Osteoblast (primary cell): Measurements from ENCODE around the gene DNHD1. TPM values are rescaled to one million over a fixed set of nuclear protein-coding genes. Genes with fewer than 3 reads are reported as not detected.

Experiments
- DNase-seq: peaks from one replicate; pipeline ENCODE4 v3.0.0; 2011; ENCODE audit warnings: low spot score, mixed read lengths; ENCODE audit not compliant: insufficient read length; ENCODE audit errors: missing footprints
- H2AFZ ChIP-seq: 2 replicates; pipeline ENCODE4 v1.6.0; 2011; ENCODE audit warnings: mild to moderate bottlenecking, low read length
- H3K27ac ChIP-seq: 2 replicates; pipeline ENCODE4 v1.5.1; 2011; ENCODE audit warnings: mild to moderate bottlenecking, low read depth, low read length, moderate library complexity
- H3K27me3 ChIP-seq: 2 replicates; pipeline ENCODE4 v1.6.0; 2012; ENCODE audit warnings: mild to moderate bottlenecking, control low read depth, inconsistent platforms, low read length, moderate library complexity; ENCODE audit not compliant: insufficient read depth
- H3K36me3 ChIP-seq: 2 replicates; pipeline ENCODE4 v1.5.1; 2011; ENCODE audit warnings: mild to moderate bottlenecking, low read length, control low read depth, moderate library complexity; ENCODE audit not compliant: insufficient read depth
- H3K4me1 ChIP-seq: 2 replicates; pipeline ENCODE4 v1.5.1; 2011; ENCODE audit warnings: mild to moderate bottlenecking, low read length, control low read depth, moderate library complexity; ENCODE audit not compliant: insufficient read depth
- H3K4me2 ChIP-seq: 2 replicates; pipeline ENCODE4 v1.6.0; 2011; ENCODE audit warnings: mild to moderate bottlenecking, low read length; ENCODE audit not compliant: insufficient read depth
- H3K4me3 ChIP-seq: fragments of 200-600 bp; sonication (generic); 3 replicates; pipeline ENCODE4 v1.5.1; 2012; ENCODE audit warnings: mild to moderate bottlenecking, low read length, inconsistent platforms; ENCODE audit not compliant: insufficient read depth
- H3K79me2 ChIP-seq: 2 replicates; pipeline ENCODE4 v1.6.0; 2012; ENCODE audit warnings: mild to moderate bottlenecking, low read length, control low read depth, inconsistent platforms; ENCODE audit not compliant: insufficient read depth
- H3K9me3 ChIP-seq: 2 replicates; pipeline ENCODE4 v1.5.1; 2011; ENCODE audit warnings: low read depth, low read length, control low read depth
- H4K20me1 ChIP-seq: 2 replicates; pipeline ENCODE4 v1.6.0; 2012; ENCODE audit warnings: mild to moderate bottlenecking, low read length, control low read depth; ENCODE audit not compliant: insufficient read depth
- CTCF ChIP-seq: IDR thresholded peaks from 2 replicates; pipeline ENCODE4 v1.5.1; 2011; ENCODE audit warnings: mild to moderate bottlenecking, low read depth, low read length, moderate library complexity; ENCODE audit errors: extremely low read depth
- total RNA-seq: library from RNA; depleted of rRNA; stranded (reverse); fragments of >200 nt; gene quantifications from 2 replicates; pipeline ENCODE4 v1.2.3, GENCODE V29; 2012

Gene DNHD1
- total RNA-seq, 1 donor: 9.0 TPM

GRCh38 chr11:6598555-6598954 lies 101.5 kb downstream of the DNHD1 start:
- H3K9me3 ChIP-seq: no peaks in the 10 kb centered on the region
- no peak overlapping the region for H3K27ac ChIP-seq
- H3K4me3 ChIP-seq: no peak overlapping the region
- peaks cover 21% of the 10 kb centered on the region for H4K20me1 ChIP-seq
- no peak overlapping the region for H2AFZ ChIP-seq
- H3K79me2 ChIP-seq: peaks cover 66% of the 10 kb centered on the region
- no peak for DNase-seq
- no peaks in the 10 kb centered on the region for H3K27me3 ChIP-seq
- no peak overlapping the region for H3K4me2 ChIP-seq
- TF ChIP-seq CTCF: no peak
- H3K36me3 ChIP-seq: peaks cover 66% of the 10 kb centered on the region
- peaks cover 11% of the 10 kb centered on the region for H3K4me1 ChIP-seq

GRCh38 chr11:6599449-6599848 lies 102.4 kb downstream of the DNHD1 start:
- Histone ChIP-seq H3K27me3 (no peaks in the 10 kb centered on the region), H3K4me3 (no peak overlapping the region), H3K27ac (no peak overlapping the region), H3K9me3 (no peaks in the 10 kb centered on the region), H3K36me3 (peaks cover 66% of the 10 kb centered on the region), H3K4me1 (peaks cover 11% of the 10 kb centered on the region), H4K20me1 (peaks cover 21% of the 10 kb centered on the region), H3K79me2 (peaks cover 75% of the 10 kb centered on the region), H2AFZ (no peak overlapping the region), H3K4me2 (no peak overlapping the region)
- no peak for DNase-seq
- no peak for TF ChIP-seq CTCF

- H3K36me3 ChIP-seq: peaks cover 66% of the 10 kb centered on the region
- no peak overlapping the region for H3K4me3 ChIP-seq
- peaks cover 22% of the 10 kb centered on the region for H4K20me1 ChIP-seq
- no peak for TF ChIP-seq CTCF
- no peak overlapping the region for H3K4me2 ChIP-seq
- H3K27me3 ChIP-seq: no peaks in the 10 kb centered on the region
- H3K79me2 ChIP-seq: peaks cover 79% of the 10 kb centered on the region
- H3K9me3 ChIP-seq: no peaks in the 10 kb centered on the region
- no peak for DNase-seq
- H2AFZ ChIP-seq: no peak overlapping the region
- peaks cover 14% of the 10 kb centered on the region for H3K4me1 ChIP-seq
- no peak overlapping the region for H3K27ac ChIP-seq
Observed at GRCh38 chr11:6599881-6600390, 102.9 kb downstream of the DNHD1 start.

GRCh38 chr11:6601041-6601461 lies 104.0 kb downstream of the DNHD1 start:
- Histone ChIP-seq H3K4me3 (no peak overlapping the region), H3K9me3 (no peaks in the 10 kb centered on the region), H3K36me3 (peaks cover 59% of the 10 kb centered on the region), H3K79me2 (peaks cover 85% of the 10 kb centered on the region), H2AFZ (no peak overlapping the region), H3K27me3 (no peaks in the 10 kb centered on the region), H3K4me2 (no peak overlapping the region), H3K27ac (no peak overlapping the region), H3K4me1 (peaks cover 25% of the 10 kb centered on the region), H4K20me1 (peaks cover 23% of the 10 kb centered on the region)
- DNase-seq: no peak
- TF ChIP-seq CTCF: no peak
